ENCODE data around the gene ESRRA. TPM values are rescaled to one million over a fixed set of nuclear protein-coding genes. Genes with fewer than 3 reads are reported as not detected.

ESRRA gene
- total RNA-seq: 21.3 and 25.1 TPM in 2 replicates

GRCh38 chr11:64305075-64305690 lies at the start of gene ESRRA:
ESRRA (plus strand) TSS chr11:64305524; CDS start chr11:64307180, 1,656 bp downstream.

GRCh38 chr11:64284048-64284961 lies 21.0 kb upstream of the ESRRA start, which contains the start of gene BAD:
BAD (minus strand) TSS chr11:64284665; CDS start chr11:64284368, 297 bp downstream.

GRCh38 chr11:64284962-64285884 lies 20.1 kb upstream of the ESRRA start, which contains the start of gene GPR137:
GPR137 (plus strand) TSS chr11:64285848; CDS start chr11:64286525, 677 bp downstream.

GRCh38 chr11:64291262-64291751 lies 14.0 kb upstream of the ESRRA start, which contains the start of gene KCNK4:
KCNK4 (plus strand) TSS chr11:64291302; CDS start chr11:64293019, 1,717 bp downstream.

GRCh38 chr11:64299847-64300648 lies 5.3 kb upstream of the ESRRA start, which contains the start of gene CATSPERZ:
CATSPERZ (plus strand) TSS chr11:64300358; CDS start chr11:64300411, 53 bp downstream.

GRCh38 chr11:64317325-64317960 lies 12.1 kb downstream of the ESRRA start, which contains the start of gene TRMT112:
TRMT112 (minus strand) TSS chr11:64317559; CDS start chr11:64317526, 33 bp downstream.

GRCh38 chr11:64317961-64318765 lies 12.8 kb downstream of the ESRRA start, which contains the start of gene PRDX5:
PRDX5 (plus strand) TSS chr11:64318121; CDS start chr11:64318216, 95 bp downstream.

GRCh38 chr11:64339754-64340408 lies 34.6 kb downstream of the ESRRA start, which contains the start of gene CCDC88B:
CCDC88B (plus strand) TSS chr11:64340204; CDS start chr11:64340267, 63 bp downstream.

GRCh38 chr11:64358907-64359711 lies 53.8 kb downstream of the ESRRA start, which contains the start of gene RPS6KA4:
RPS6KA4 (plus strand) TSS chr11:64359162; CDS start chr11:64359236, 74 bp downstream.

Other genes starting within 250 kb of the ESRRA start
- gene MACROD1, start 139.4 kb upstream of the ESRRA start, total RNA-seq: 9.2 and 14.7 TPM in 2 replicates
- 200 and 219 TPM in 2 replicates for gene STIP1, start 119.4 kb upstream of the ESRRA start, total RNA-seq
- 1.8 and 2.2 TPM in 2 replicates for gene FERMT3, start 98.8 kb upstream of the ESRRA start, total RNA-seq
- 46.2 and 59.3 TPM in 2 replicates for gene TRPT1, start 79.3 kb upstream of the ESRRA start, total RNA-seq
- 59.5 and 60.4 TPM in 2 replicates for gene NUDT22, start 79.2 kb upstream of the ESRRA start, total RNA-seq
- 12.6 and 21.2 TPM in 2 replicates for gene DNAJC4, start 75.0 kb upstream of the ESRRA start, total RNA-seq
- 22.5 and 30.8 TPM in 2 replicates for gene VEGFB, start 70.9 kb upstream of the ESRRA start, total RNA-seq
- 41.2 and 54.4 TPM in 2 replicates for gene FKBP2, start 64.4 kb upstream of the ESRRA start, total RNA-seq
- 361 and 380 TPM in 2 replicates for gene PPP1R14B, start 58.6 kb upstream of the ESRRA start, total RNA-seq
- 24.2 and 25.7 TPM in 2 replicates for gene PLCB3, start 54.0 kb upstream of the ESRRA start, total RNA-seq
- gene BAD, start 20.9 kb upstream of the ESRRA start, total RNA-seq: 102 and 103 TPM in 2 replicates
- 14.6 and 18.7 TPM in 2 replicates for gene GPR137, start 19.7 kb upstream of the ESRRA start, total RNA-seq
- gene KCNK4, start 14.2 kb upstream of the ESRRA start, total RNA-seq: not detected in 2 replicates
- gene CATSPERZ, start 5.2 kb upstream of the ESRRA start, total RNA-seq: 0.15 TPM in 1 of 2 replicates, not detected in the other
- gene TRMT112, start 12.0 kb downstream of the ESRRA start, total RNA-seq: 446 and 498 TPM in 2 replicates
- gene PRDX5, start 12.6 kb downstream of the ESRRA start, total RNA-seq: 281 and 297 TPM in 2 replicates
- gene CCDC88B, start 34.7 kb downstream of the ESRRA start, total RNA-seq: 1.2 and 1.3 TPM in 2 replicates
- 39.7 and 42.4 TPM in 2 replicates for gene RPS6KA4, start 53.6 kb downstream of the ESRRA start, total RNA-seq

Data from bronchus fibroblast of lung (primary cell).